ENCODE results near the gene KRTAP10-4. TPM values are rescaled to one million over a fixed set of nuclear protein-coding genes. Genes with fewer than 3 reads are reported as not detected.

Gene KRTAP10-4
- total RNA-seq, 4 donors from 2014 or later = not detected

- TF ChIP-seq POLR2A (IDR thresholded peaks at IDR 0.05) (no peak), EP300 (IDR thresholded peaks at IDR 0.05) (no peak), POLR2AphosphoS5 (IDR thresholded peaks at IDR 0.05) (no peak), CTCF (IDR thresholded peaks at IDR 0.05) (no peak)
- Histone ChIP-seq H3K27ac (no peak overlapping the region), H3K9me3 (peaks cover 0 to 63% (median 0%) of the 10 kb centered on the region in 3 donors), H3K27me3 (peaks cover 47% of the 10 kb centered on the region), H3K4me1 (peaks cover 0 to 4% (median 0%) of the 10 kb centered on the region in 3 donors), H3K36me3 (no peaks in the 10 kb centered on the region), H3K4me3 (no peak overlapping the region)
- 82 to 90% methylated on average over 3 of the region's 3 CpGs for WGBS, 2 donors (ENCODE audit: low coverage in 1 of 2)
- ATAC-seq = no peak
Measured at GRCh38 chr21:44581158-44581557, 7.6 kb downstream of the KRTAP10-4 start.

GRCh38 chr21:44582055-44582454, 8.5 kb downstream of the KRTAP10-4 start:
- Histone ChIP-seq H3K4me3 (no peak overlapping the region), H3K4me1 (peaks cover 0 to 4% (median 0%) of the 10 kb centered on the region in 3 donors), H3K27me3 (peaks cover 46% of the 10 kb centered on the region), H3K36me3 (no peaks in the 10 kb centered on the region), H3K27ac (no peak overlapping the region), H3K9me3 (peaks cover 0 to 54% (median 0%) of the 10 kb centered on the region in 3 donors)
- TF ChIP-seq POLR2A (IDR thresholded peaks at IDR 0.05) (no peak), EP300 (IDR thresholded peaks at IDR 0.05) (no peak)
- no peak for ATAC-seq
- WGBS, 2 donors (ENCODE audit: low coverage in 1 of 2) = 64 to 73% methylated on average over 14 of the region's 15 CpGs

- TF ChIP-seq POLR2AphosphoS5 (IDR thresholded peaks at IDR 0.05) = no peak
- no peak for TF ChIP-seq CTCF (IDR thresholded peaks at IDR 0.05)
- no peak for TF ChIP-seq EP300 (IDR thresholded peaks at IDR 0.05)
- 14 to 15% methylated on average over 10 to 11 of the region's 11 CpGs for WGBS, 2 donors (ENCODE audit: low coverage in 1 of 2)
- Histone ChIP-seq H3K27me3 (peaks cover 42% of the 10 kb centered on the region), H3K27ac (no peak overlapping the region), H3K4me3 (no peak overlapping the region), H3K36me3 (no peaks in the 10 kb centered on the region), H3K4me1 (peaks cover 0 to 4% (median 0%) of the 10 kb centered on the region in 3 donors), H3K9me3 (peaks cover 0 to 43% (median 0%) of the 10 kb centered on the region in 3 donors)
- ATAC-seq = no peak
Measured at GRCh38 chr21:44583089-44583799, 9.7 kb downstream of the KRTAP10-4 start.

GRCh38 chr21:44583800-44584147, 10.2 kb downstream of the KRTAP10-4 start:
- TF ChIP-seq EP300 (IDR thresholded peaks at IDR 0.05) (no peak), POLR2A (IDR thresholded peaks at IDR 0.05) (no peak), CTCF (IDR thresholded peaks at IDR 0.05) (no peak), POLR2AphosphoS5 (IDR thresholded peaks at IDR 0.05) (no peak)
- 60 to 70% methylated on average over 6 of the region's 6 CpGs for WGBS, 2 donors (ENCODE audit: low coverage in 1 of 2)
- Histone ChIP-seq H3K27ac (no peak overlapping the region), H3K4me3 (no peak overlapping the region), H3K36me3 (no peaks in the 10 kb centered on the region), H3K9me3 (peaks cover 0 to 40% (median 0%) of the 10 kb centered on the region in 3 donors), H3K4me1 (peaks cover 0 to 4% (median 0%) of the 10 kb centered on the region in 3 donors), H3K27me3 (peaks cover 37% of the 10 kb centered on the region)
- no peak for ATAC-seq

GRCh38 chr21:44585892-44586291, 12.4 kb downstream of the KRTAP10-4 start:
- TF ChIP-seq POLR2AphosphoS5 (IDR thresholded peaks at IDR 0.05) = no peak
- TF ChIP-seq POLR2A (IDR thresholded peaks at IDR 0.05) = no peak
- no peak for TF ChIP-seq CTCF (IDR thresholded peaks at IDR 0.05)
- TF ChIP-seq EP300 (IDR thresholded peaks at IDR 0.05) = no peak
- Histone ChIP-seq H3K27ac (no peak overlapping the region), H3K27me3 (peaks cover 39% of the 10 kb centered on the region), H3K36me3 (no peaks in the 10 kb centered on the region), H3K4me1 (peaks cover 0 to 4% (median 0%) of the 10 kb centered on the region in 3 donors), H3K9me3 (peaks cover 0 to 27% (median 0%) of the 10 kb centered on the region in 3 donors), H3K4me3 (no peak overlapping the region)
- ATAC-seq = no peak
- WGBS, 2 donors (ENCODE audit: low coverage in 1 of 2) = 70 to 93% methylated on average over 2 of the region's 3 CpGs
